Breast epithelium (tissue), 4 donors: ENCODE data around the gene KDM1B. TPM values are rescaled to one million over a fixed set of nuclear protein-coding genes. Genes with fewer than 3 reads are reported as not detected.

Experiments
- DNase-seq, 2 donors: peaks; one replicate each; pipeline ENCODE4 v3.0.0-alpha.2; 2019; ENCODE audit warnings: low spot score in 2 of 2
- H3K27ac ChIP-seq, 2 donors: fragments of 200-600 bp; sonication (generic) in 1 of 2; one replicate each; pipeline ENCODE4 v1.5.1; 2016 to 2019; ENCODE audit warnings: mild to moderate bottlenecking in 1 of 2
- H3K27me3 ChIP-seq, 2 donors: fragments of 200-600 bp; sonication (generic) in 1 of 2; one replicate each; pipeline versions ENCODE4 v1.5.1 to v1.6.0; 2017 to 2019; ENCODE audit warnings: control low read depth in 1 of 2, mild to moderate bottlenecking in 1 of 2
- H3K36me3 ChIP-seq: fragments of 200-600 bp; one replicate; pipeline ENCODE4 v1.5.1; 2019
- H3K4me1 ChIP-seq, 2 donors: fragments of 200-600 bp; sonication (generic); one replicate each; pipeline ENCODE4 v1.5.1; 2016 to 2019; ENCODE audit warnings: control low read depth in 1 of 2
- H3K4me3 ChIP-seq, 3 donors: fragments of 200-600 bp; sonication (generic); 1 replicate in 2 of 3; 2 replicates in 1 of 3; pipeline ENCODE4 v1.5.1; 2016 to 2019; ENCODE audit warnings: mild to moderate bottlenecking in 3 of 3, moderate library complexity in 2 of 3
- H3K9me3 ChIP-seq, 2 donors: fragments of 200-600 bp; sonication (generic) in 1 of 2; one replicate each; pipeline ENCODE4 v1.5.1; 2016 to 2019; ENCODE audit warnings: control low read depth in 1 of 2
- POLR2A ChIP-seq: fragments of 450-650 bp; IDR thresholded peaks from one replicate; pipeline ENCODE4 v1.6.1; 2016; ENCODE audit warnings: antibody characterized with exemption, mild to moderate bottlenecking, moderate library complexity
- POLR2AphosphoS5 ChIP-seq, 3 donors: sonication (generic); formaldehyde crosslinking; IDR thresholded peaks; one replicate each; pipeline ENCODE4 v1.6.1; 2017; ENCODE audit warnings: antibody characterized with exemption in 3 of 3
- intact Hi-C: fragments of 100-400 bp; cut with DNase I; formaldehyde crosslinking; loops from one replicate; pipeline ENCODE4 v1.15.1; 2023; ENCODE audit warnings: low total_unique reads
- total RNA-seq, 3 donors: library from RNA; depleted of rRNA; stranded (reverse); fragments of >200 nt; gene quantifications; one replicate each; pipeline ENCODE4 v1.1.0, GENCODE V29; 2016
- TF ChIP-seq, protein P1 (sequence below), 3 donors: fragments of 450-650 bp; IDR thresholded peaks; one replicate each; pipeline ENCODE4 v1.5.1; 2016 to 2017; ENCODE audit warnings: antibody characterized with exemption in 3 of 3, mild to moderate bottlenecking in 3 of 3, moderate library complexity in 3 of 3

KDM1B gene
- total RNA-seq, 3 donors from 2014 or later, result 14.4 to 18.6 (median 16.2) TPM

DNA sequence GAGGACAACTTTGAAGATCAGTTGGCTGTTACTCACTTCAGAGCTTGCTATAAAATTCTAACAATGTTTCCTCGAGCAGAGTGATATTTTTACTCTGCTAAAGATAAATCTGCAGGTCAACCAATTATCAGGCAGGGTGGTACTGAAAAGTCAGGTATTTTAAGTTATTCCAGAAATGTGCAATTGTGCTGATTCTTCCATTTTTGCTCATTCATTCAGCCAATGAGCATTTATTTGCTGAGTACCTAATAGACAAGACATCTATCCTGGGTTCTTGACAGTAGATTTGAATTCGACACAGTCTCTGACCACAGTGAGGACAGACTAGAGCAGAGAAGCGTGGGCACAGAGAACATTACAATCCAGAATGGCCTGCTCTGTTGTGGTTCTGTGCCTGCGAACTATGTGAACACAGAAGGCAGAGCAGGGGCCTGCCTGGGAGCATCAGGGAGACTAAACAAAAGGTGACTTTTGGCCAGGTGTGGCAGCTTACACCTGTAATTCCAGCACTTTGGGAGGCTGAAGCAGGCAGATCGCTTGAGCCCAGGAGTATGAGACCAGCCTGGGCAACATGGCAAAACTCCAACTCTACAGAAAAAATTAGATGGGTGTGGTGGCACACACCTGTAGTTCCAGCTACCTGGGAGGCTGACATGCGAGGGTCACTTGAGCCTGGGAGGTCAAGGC lies 15.1 kb upstream of the KDM1B start:
- Histone ChIP-seq H3K9me3 (no peaks in the 10 kb centered on the region), H3K27ac (no peak overlapping the region), H3K4me1 (no peaks in the 10 kb centered on the region), H3K27me3 (no peaks in the 10 kb centered on the region), H3K4me3 (no peak overlapping the region), H3K36me3 (no peaks in the 10 kb centered on the region)
- intact Hi-C loops, result no loop called here
- no peak for DNase-seq
- TF ChIP-seq POLR2A (no peak), POLR2AphosphoS5 (IDR thresholded peaks at IDR 0.05) (no peak)
- TF ChIP-seq, protein P1, sequence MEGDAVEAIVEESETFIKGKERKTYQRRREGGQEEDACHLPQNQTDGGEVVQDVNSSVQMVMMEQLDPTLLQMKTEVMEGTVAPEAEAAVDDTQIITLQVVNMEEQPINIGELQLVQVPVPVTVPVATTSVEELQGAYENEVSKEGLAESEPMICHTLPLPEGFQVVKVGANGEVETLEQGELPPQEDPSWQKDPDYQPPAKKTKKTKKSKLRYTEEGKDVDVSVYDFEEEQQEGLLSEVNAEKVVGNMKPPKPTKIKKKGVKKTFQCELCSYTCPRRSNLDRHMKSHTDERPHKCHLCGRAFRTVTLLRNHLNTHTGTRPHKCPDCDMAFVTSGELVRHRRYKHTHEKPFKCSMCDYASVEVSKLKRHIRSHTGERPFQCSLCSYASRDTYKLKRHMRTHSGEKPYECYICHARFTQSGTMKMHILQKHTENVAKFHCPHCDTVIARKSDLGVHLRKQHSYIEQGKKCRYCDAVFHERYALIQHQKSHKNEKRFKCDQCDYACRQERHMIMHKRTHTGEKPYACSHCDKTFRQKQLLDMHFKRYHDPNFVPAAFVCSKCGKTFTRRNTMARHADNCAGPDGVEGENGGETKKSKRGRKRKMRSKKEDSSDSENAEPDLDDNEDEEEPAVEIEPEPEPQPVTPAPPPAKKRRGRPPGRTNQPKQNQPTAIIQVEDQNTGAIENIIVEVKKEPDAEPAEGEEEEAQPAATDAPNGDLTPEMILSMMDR (IDR thresholded peaks at IDR 0.05), result no peak

DNA sequence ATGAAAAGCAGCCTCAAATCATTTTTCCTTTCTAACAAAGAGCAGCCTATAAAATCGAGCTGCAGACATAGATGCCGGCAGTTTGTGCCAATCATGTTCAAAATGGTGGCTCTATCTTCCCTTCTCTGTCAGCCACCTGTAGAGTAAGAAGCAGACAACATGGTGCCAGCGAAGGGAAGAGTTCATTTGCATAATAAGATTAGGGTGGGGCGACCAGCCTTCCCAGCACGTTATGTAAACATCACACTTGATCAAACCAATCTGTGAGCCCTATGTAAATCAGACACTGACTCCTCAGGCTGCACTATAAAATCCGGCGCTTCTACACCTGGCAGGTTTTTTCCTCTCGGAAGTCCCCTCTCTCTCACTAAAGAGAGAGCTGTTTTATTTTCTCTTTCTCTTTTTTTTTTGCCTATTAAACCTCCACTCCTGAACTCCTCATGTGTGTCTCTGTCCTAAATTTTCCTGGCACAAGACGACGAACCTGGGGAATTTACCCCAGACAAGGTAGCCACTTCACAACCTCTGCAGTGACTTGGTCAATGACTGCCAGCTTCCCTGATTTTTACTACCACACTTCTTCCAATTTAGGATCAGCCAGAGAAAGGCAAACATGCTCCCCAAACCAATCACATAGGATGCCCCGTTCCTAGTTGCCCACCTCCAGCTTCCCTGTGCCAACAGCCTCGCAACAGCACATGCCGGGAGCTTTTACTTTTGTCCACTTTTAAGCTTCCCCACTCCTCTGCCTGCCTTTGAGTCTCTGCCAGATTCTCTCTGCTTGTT lies 13.2 kb upstream of the KDM1B start:
- Histone ChIP-seq H3K36me3 (no peaks in the 10 kb centered on the region), H3K9me3 (no peaks in the 10 kb centered on the region), H3K4me1 (no peaks in the 10 kb centered on the region), H3K27ac (no peak overlapping the region), H3K27me3 (no peaks in the 10 kb centered on the region), H3K4me3 (no peak overlapping the region)
- intact Hi-C loops, result no loop called here
- TF ChIP-seq POLR2A, result no peak
- no peak for TF ChIP-seq POLR2AphosphoS5 (IDR thresholded peaks at IDR 0.05)
- TF ChIP-seq, protein P1 (IDR thresholded peaks at IDR 0.05), result no peak
- DNase-seq, result no peak

DNA sequence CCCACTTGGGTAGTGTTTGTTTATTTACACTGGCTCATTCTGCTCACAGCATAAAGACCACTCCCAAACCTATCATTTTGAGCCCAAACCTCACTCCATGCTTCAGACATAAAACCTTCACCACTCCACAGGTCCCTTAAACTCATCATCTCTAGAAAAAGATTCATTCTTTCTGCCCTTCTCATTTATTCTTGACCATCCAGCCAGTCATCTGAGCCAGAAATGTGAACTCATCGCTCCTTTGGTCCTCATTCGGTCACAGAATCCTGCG lies 12.7 kb upstream of the KDM1B start:
- no peak for DNase-seq

DNA sequence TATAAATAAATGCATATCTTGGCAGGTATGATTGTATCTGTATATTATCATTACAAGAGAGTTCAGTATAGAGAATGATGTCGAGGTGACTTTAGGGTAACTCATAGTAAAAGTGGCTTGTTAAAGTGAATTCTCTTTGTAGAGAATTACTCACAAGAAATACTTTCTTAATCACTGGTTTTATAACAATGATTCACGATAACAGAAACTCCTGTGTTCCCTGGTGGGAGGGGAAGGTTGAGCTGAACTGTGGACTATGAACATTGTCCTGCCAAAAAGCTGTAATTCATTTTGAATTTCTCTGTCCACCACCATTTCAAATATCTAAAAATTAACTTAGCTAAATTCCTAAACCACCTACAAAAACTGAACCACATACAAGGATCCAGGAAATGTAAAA lies 8.1 kb upstream of the KDM1B start:
- intact Hi-C loops, result no loop called here
- Histone ChIP-seq H3K27me3 (no peaks in the 10 kb centered on the region), H3K4me3 (no peak overlapping the region), H3K27ac (no peak overlapping the region), H3K36me3 (no peaks in the 10 kb centered on the region), H3K9me3 (no peaks in the 10 kb centered on the region), H3K4me1 (no peaks in the 10 kb centered on the region)
- DNase-seq, result no peak
- TF ChIP-seq, protein P1 (IDR thresholded peaks at IDR 0.05), result no peak
- no peak for TF ChIP-seq POLR2A
- no peak for TF ChIP-seq POLR2AphosphoS5 (IDR thresholded peaks at IDR 0.05)

More for the DNA sequence above, 12.7 kb upstream of the KDM1B start:
- Histone ChIP-seq H3K27me3 (no peaks in the 10 kb centered on the region), H3K27ac (no peak overlapping the region), H3K4me1 (no peaks in the 10 kb centered on the region), H3K4me3 (no peak overlapping the region), H3K9me3 (no peaks in the 10 kb centered on the region), H3K36me3 (no peaks in the 10 kb centered on the region)
- intact Hi-C loops, result no loop called here
- TF ChIP-seq POLR2A (no peak), POLR2AphosphoS5 (IDR thresholded peaks at IDR 0.05) (no peak)
- TF ChIP-seq, protein P1 (IDR thresholded peaks at IDR 0.05), result no peak

DNA sequence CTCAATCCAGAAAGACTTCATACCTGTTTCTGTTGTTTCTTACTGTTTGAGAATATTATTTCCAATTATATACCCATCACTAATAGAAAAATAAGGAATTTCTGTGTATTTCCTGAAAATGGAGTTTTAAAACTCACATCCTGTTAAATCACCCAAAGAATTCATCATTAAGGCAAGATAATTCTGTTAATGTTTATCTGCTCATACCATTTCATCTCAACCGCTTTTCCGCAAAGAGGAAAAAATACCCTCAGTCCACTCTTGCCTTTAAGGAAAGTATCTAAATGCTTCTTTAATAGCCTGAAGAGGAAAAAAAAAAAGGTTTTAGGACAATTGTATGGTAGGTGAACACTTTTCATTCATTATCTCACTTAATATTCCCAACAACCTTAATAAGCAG lies 7.6 kb upstream of the KDM1B start:
- no peaks in the 10 kb centered on the region for H3K36me3 ChIP-seq
- intact Hi-C loops, result no loop called here
- no peak overlapping the region for H3K27ac ChIP-seq
- no peaks in the 10 kb centered on the region for H3K27me3 ChIP-seq
- H3K9me3 ChIP-seq, result no peaks in the 10 kb centered on the region
- no peaks in the 10 kb centered on the region for H3K4me1 ChIP-seq
- DNase-seq, result no peak
- TF ChIP-seq, protein P1 (IDR thresholded peaks at IDR 0.05), result no peak
- TF ChIP-seq POLR2AphosphoS5 (IDR thresholded peaks at IDR 0.05) (no peak), POLR2A (no peak)
- H3K4me3 ChIP-seq, result no peak overlapping the region
